Ascending aorta (tissue), 2 donors: ENCODE results near the gene CACNA1H. TPM values are rescaled to one million over a fixed set of nuclear protein-coding genes. Genes with fewer than 3 reads are reported as not detected.

Experiments
- DNase-seq, 2 donors: peaks; one replicate each; pipeline ENCODE4 v3.0.0-alpha.2; 2019; ENCODE audit warnings: low spot score in 2 of 2
- H3K27ac ChIP-seq, 2 donors: fragments of 200-600 bp; sonication (generic); one replicate each; pipeline ENCODE4 v1.5.1; 2016 to 2017; ENCODE audit warnings: mild to moderate bottlenecking in 1 of 2
- H3K27me3 ChIP-seq: fragments of 200-600 bp; sonication (generic); one replicate; pipeline ENCODE4 v1.5.1; 2017
- H3K36me3 ChIP-seq, 2 donors: fragments of 200-600 bp; sonication (generic); one replicate each; pipeline ENCODE4 v1.5.1; 2016
- H3K4me1 ChIP-seq, 2 donors: fragments of 200-600 bp; sonication (generic); one replicate each; pipeline ENCODE4 v1.5.1; 2016 to 2017; ENCODE audit warnings: mild to moderate bottlenecking in 1 of 2
- H3K4me3 ChIP-seq, 2 donors: fragments of 200-600 bp; sonication (generic); one replicate each; pipeline ENCODE4 v1.5.1; 2016 to 2017; ENCODE audit warnings: mild to moderate bottlenecking in 1 of 2
- H3K9me3 ChIP-seq, 2 donors: fragments of 200-600 bp; sonication (generic); one replicate each; pipeline ENCODE4 v1.5.1; 2016
- intact Hi-C: fragments of 100-400 bp; cut with DNase I; formaldehyde crosslinking; loops from one replicate; pipeline ENCODE4 v1.15.1; 2023
- total RNA-seq: library from RNA; depleted of rRNA; stranded (reverse); fragments of >200 nt; gene quantifications from one replicate; pipeline ENCODE4 v1.1.0, GENCODE V29; 2016
- TF ChIP-seq, protein P1 (sequence below), 3 experiments: fragments of 200-600 bp in 2 of 3; fragments of 450-650 bp in 1 of 3; sonication (generic) in 2 of 3; IDR thresholded peaks; one replicate each; pipeline ENCODE4 v1.5.1; 2016 to 2019; ENCODE audit warnings: antibody characterized with exemption in 3 of 3, mild to moderate bottlenecking in 1 of 3, moderate library complexity in 1 of 3

The CACNA1H gene
- total RNA-seq, 1 donor from 2014 or later = 57.5 TPM

DNA sequence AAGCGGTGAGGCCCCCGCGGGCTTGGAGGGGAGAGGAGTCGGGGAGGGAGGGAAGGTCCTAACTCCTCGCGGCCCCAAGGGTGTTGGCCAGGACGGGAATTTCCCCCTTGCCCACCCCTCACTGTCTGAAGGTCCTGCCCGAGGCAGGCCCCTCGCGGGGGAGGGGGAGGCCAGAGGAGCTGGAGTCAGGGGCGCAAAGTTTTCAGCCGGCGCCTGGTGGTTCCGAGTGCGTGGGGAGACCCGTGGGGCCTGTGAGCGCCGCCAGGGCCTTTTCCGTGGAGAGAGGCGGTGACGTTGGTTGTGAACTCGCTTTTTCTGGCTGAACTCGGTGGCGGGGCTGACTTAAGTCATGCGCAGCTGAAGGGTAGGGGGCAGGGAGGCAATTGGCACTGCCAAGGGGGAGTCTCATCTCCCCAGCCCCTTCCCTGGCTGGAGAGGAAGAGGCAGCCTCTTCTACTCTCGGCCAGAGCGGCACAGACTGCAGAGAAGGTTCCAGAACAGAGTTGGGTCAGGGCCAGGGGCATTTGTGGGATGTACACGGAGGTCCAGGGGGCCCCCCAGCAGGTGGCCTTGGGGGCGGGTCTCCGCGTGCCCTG lies 1.5 kb downstream of the CACNA1H start:
- TF ChIP-seq, protein P1, sequence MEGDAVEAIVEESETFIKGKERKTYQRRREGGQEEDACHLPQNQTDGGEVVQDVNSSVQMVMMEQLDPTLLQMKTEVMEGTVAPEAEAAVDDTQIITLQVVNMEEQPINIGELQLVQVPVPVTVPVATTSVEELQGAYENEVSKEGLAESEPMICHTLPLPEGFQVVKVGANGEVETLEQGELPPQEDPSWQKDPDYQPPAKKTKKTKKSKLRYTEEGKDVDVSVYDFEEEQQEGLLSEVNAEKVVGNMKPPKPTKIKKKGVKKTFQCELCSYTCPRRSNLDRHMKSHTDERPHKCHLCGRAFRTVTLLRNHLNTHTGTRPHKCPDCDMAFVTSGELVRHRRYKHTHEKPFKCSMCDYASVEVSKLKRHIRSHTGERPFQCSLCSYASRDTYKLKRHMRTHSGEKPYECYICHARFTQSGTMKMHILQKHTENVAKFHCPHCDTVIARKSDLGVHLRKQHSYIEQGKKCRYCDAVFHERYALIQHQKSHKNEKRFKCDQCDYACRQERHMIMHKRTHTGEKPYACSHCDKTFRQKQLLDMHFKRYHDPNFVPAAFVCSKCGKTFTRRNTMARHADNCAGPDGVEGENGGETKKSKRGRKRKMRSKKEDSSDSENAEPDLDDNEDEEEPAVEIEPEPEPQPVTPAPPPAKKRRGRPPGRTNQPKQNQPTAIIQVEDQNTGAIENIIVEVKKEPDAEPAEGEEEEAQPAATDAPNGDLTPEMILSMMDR (IDR thresholded peaks at IDR 0.05) = no peak
- Histone ChIP-seq H3K27me3 (peaks cover 13% of the 10 kb centered on the region), H3K4me3 (peak overlapping the region; percentile 56 to 57), H3K27ac (peak overlapping the region in 1 of 2 donors; percentile 29), H3K36me3 (no peaks in the 10 kb centered on the region), H3K4me1 (peaks cover 3 to 6% of the 10 kb centered on the region in 2 donors), H3K9me3 (no peaks in the 10 kb centered on the region)
- intact Hi-C loops = no loop called here
- DNase-seq = no peak

DNA sequence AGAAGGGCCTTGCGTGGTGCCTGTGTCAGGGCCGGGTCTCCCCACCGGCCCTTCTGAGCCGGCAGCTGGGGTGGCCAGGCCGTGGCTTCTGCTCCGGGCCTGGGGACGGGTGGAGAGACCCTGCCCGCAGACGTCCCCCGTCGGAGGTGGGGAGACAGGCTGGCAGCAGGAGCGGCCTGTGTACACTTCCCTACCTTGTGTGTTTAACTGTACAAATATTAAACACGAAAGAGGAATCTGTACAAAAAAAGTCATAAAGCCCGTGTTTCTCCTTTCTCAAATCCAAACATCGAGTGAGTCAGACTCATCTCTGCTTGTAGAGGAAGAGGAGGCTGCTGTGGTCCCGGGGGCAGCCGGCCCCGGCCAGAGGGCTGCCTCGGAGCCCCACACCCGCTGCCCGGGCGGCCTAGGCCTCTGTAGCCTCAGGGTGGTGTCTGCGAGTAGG lies 2.0 kb downstream of the CACNA1H start:
- peaks cover 13% of the 10 kb centered on the region for H3K27me3 ChIP-seq
- H3K4me3 ChIP-seq = peak overlapping the region; percentile 56 to 57

DNA sequence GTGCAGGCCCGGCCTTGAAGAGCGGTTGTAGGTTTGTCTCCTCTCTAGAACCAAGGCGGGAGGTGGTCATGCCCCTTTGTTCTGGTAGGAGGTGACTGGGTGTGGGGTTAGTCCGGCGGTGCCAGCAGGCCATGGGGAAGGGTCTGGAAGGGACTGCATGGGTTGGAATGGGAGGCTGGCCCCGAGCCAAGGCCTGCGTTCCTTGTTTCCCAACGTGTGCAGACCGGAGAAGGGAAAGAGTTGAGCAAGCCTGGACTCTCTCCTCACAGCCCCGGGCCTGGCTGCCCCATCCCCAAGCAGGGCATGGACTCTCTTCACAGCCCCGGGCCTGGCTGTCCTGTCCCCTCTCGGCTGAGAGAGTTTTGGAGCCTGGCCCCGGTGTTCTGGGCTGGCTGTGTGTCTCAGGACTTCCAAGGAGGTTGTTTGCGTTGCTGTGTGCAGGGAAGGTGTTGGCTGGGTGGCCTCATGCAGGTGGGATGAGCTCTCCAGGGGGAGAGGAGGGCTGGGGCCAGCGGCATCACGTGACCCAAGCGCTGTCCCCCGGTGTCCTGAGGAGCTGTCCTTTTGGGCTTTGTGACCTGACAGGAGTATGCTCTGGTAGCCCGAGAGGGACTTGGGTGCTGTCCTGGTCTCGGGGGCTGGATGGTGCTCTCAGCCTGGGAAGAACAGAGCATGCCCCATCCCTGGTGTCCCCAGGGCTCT lies 2.6 kb downstream of the CACNA1H start:
- intact Hi-C loops = no loop called here
- Histone ChIP-seq H3K27ac (peak overlapping the region in 1 of 2 donors; percentile 11), H3K36me3 (no peaks in the 10 kb centered on the region), H3K9me3 (no peaks in the 10 kb centered on the region), H3K4me1 (peaks cover 6 to 11% of the 10 kb centered on the region in 2 donors), H3K27me3 (peaks cover 13% of the 10 kb centered on the region), H3K4me3 (peak overlapping the region in 1 of 2 donors; percentile 56)
- TF ChIP-seq, protein P1 (IDR thresholded peaks at IDR 0.05) = no peak
- no peak for DNase-seq

More for the DNA sequence above, 2.0 kb downstream of the CACNA1H start:
- TF ChIP-seq, protein P1 (IDR thresholded peaks at IDR 0.05) = no peak
- intact Hi-C loops = no loop called here
- peaks cover 5 to 6% of the 10 kb centered on the region in 2 donors for H3K4me1 ChIP-seq
- DNase-seq = no peak
- no peaks in the 10 kb centered on the region for H3K36me3 ChIP-seq
- no peaks in the 10 kb centered on the region for H3K9me3 ChIP-seq
- peak overlapping the region in 1 of 2 donors; percentile 29 for H3K27ac ChIP-seq

DNA sequence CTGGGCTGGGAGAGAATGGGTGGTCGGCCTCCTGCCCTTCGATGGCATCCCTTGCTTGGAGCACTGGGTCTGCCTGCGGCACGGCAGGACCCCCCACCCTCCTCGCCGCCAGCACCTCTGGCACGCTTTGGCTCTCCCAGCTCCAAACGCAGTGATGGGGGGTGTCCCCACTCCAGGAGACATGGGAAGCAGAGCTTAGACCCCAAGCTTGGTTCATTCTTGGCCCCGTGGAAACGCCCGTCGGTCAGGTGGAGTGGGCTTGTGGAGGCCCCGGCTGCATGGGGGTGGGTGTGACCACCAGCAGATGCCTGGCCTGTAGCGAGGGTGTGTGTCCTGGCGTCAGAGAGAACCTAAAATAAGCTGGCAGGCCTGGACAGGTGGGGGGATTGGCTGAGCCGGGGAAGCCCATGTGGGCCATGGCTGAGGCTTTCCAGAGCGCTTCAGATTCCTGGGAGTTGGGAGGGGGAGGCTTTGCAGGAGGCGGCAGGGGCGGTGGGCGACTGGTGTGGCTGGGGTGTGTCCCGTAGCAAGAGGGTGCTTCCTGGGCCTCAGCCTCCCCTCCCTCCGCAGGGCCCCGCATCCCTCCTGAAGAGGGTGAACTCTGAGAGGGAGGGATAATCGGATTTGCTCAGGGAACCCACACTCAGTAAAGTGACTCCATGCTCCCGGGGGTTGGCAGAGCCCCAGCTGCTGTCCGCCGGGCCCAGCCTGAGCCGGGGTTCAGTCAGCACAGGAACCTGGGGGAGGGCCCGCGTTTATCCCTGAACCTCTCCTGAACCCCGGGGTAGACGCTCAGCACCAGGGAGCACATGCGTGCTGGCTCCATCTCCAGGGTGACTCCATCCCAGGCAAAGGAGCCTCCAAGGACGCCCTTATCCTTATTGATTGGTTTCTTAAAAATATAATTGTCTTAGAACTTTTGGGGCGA lies 3.4 kb downstream of the CACNA1H start:
- Histone ChIP-seq H3K27me3 (peaks cover 13% of the 10 kb centered on the region), H3K27ac (no peak overlapping the region), H3K4me3 (no peak overlapping the region), H3K36me3 (no peaks in the 10 kb centered on the region), H3K4me1 (peaks cover 14 to 19% of the 10 kb centered on the region in 2 donors), H3K9me3 (no peaks in the 10 kb centered on the region)
- no peak for DNase-seq
- TF ChIP-seq, protein P1 (IDR thresholded peaks at IDR 0.05) = no peak
- intact Hi-C loops = no loop called here

DNA sequence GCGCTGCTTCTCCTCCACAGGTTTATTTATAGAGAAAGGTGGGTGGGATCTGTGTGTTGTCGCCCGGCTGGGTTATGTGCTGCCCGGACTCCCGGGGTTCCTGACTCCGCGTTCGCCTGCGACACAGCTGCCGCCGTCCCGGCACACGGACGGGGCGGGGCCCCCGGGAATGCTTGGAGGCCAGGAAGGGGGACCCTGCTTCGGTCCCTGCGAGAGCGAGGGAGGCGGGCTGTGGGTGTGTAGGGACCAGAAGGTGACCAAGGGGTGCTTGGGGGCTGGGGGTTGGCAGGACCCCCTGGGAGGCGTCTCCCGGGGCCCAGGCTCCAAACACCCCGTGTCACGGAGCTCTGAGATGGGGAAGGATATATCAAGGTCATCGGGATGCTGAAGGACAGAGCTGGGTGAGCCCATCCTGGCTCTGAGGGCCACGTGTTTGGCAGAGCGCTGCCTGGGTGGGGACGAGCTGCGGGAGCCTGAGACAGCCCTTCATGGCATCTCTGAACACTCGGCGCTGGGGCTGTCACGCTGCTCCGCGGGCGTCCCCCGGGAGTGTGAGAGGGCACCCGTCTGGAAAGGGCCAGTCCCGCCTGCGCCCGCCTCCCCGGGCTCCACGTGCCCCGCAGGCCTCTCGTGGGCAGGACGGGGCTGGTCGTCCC lies 4.2 kb downstream of the CACNA1H start:
- no peak overlapping the region for H3K27ac ChIP-seq
- no peaks in the 10 kb centered on the region for H3K36me3 ChIP-seq
- no peak for DNase-seq
- intact Hi-C loops = no loop called here
- peaks cover 15 to 22% of the 10 kb centered on the region in 2 donors for H3K4me1 ChIP-seq
- no peaks in the 10 kb centered on the region for H3K9me3 ChIP-seq
- peaks cover 13% of the 10 kb centered on the region for H3K27me3 ChIP-seq
- TF ChIP-seq, protein P1 (IDR thresholded peaks at IDR 0.05) = no peak
- H3K4me3 ChIP-seq = no peak overlapping the region
